DMS153 (cell line): Measurements from ENCODE around the gene RAB15.

Experiments used
- DNase-seq: peaks from one replicate; lab custom pipeline; 2025; lab: John Stamatoyannopoulos, UW

The RAB15 gene

GRCh38 chr14:64955297-64955696 lies 16.8 kb downstream of the RAB15 start:
- DNase-seq: no peak

GRCh38 chr14:64954491-64955240 lies 17.5 kb downstream of the RAB15 start:
- DNase-seq: no peak

DNA sequence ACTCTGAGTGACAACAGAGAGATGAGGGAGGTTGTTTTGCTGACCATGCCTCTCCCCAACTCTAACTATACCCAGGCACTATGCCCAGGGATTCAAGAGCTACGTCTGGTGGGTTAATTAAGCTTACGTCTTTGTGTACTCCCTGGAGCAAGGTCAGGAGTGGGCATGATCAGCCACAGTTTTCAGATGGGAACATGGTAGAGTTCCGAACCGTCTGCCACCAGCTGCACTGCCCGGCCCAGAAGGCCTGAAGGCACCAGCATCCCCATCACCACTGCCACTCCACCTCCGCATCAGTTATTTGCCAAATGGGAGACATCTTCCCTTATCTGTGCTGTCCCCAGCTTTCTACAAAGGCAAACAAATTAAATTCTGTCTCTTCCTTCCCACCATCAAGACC lies 18.5 kb downstream of the RAB15 start:
- DNase-seq: no peak

DNA sequence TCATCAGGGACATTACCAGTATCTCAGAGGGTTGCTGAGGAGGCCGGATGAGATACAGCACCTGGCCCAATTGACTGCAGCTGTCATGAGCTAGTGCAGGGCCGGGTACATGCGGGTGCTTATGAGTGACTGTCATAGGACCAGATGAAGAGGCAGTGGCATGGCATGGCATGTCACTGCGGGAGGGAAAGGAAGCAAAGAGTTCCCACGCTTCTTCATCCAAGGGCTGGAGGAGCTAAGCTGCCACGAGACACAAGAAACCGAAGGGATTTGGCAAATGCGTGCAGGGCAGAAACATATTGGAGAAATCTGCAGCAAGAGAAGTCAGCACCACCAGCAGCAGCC lies 18.9 kb downstream of the RAB15 start:
- no peak for DNase-seq

DNA sequence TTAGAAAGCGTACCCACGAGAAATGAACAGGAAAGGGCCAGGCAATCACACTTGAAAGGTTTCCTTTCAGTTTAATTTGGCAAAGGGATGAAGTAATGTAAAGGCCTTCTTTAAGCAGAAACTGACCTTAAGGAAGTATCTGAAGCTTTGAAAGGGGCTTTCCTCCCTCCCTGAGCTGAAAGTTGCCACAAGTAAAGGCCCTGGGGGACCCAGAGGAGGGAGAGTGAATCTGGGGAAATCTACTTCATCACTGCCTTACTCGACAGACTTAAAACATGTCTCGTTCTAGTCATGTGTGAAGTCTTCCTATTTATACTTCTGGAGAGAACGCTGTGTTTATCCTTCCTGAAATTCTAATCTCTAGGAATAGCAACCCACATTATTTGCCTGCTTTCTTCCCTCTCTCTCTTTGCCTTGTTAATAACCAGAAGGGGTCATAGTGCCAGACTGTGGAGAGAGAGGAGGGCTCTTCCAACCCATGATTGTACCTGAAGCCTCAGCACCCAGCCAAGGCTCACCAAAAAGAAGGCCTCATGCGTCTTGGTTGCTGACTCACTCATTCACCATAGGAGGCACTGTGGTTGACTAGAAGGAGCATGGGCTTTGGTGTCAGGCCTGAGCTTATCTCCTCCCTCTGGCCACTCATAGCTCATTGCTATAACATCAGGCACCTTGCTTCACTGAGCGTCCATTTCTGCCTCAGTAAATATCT lies 19.4 kb downstream of the RAB15 start:
- no peak for DNase-seq

DNA sequence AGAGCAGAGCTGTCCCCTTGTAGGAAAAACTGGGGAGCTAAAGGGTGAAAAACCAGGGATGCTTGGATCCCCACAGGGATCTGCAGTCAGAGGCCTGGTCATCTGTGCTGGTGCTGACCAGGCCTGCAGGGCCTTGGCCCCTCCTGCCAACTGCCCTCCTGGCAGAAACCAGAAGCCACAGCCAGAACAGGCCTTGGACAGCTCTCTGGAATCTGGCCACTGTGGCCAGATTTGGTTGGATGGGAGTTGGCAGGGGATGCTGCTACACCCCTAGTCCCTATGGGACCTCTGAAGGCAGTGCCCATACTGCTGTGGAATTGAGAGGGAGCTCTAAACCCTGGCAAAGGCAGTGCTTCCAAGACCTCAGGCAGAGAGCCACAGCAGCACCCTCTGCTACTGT lies 20.4 kb downstream of the RAB15 start:
- no peak for DNase-seq

GRCh38 chr14:64951291-64951690 lies 20.8 kb downstream of the RAB15 start:
- no peak for DNase-seq

- DNase-seq: no peak
These were observed 21.2 kb downstream of the RAB15 start for GRCh38 chr14:64950889-64951288.

- no peak for DNase-seq
These were observed 23.4 kb downstream of the RAB15 start for GRCh38 chr14:64948612-64949210.

- no peak for DNase-seq
These were observed 24.2 kb downstream of the RAB15 start for GRCh38 chr14:64947710-64948611.

- DNase-seq: peak; percentile 34
These were observed 25.7 kb downstream of the RAB15 start for GRCh38 chr14:64946310-64947045.

GRCh38 chr14:64945431-64946178 lies 26.5 kb downstream of the RAB15 start:
- no peak for DNase-seq

GRCh38 chr14:64944861-64945260 lies 27.3 kb downstream of the RAB15 start:
- no peak for DNase-seq

DNA sequence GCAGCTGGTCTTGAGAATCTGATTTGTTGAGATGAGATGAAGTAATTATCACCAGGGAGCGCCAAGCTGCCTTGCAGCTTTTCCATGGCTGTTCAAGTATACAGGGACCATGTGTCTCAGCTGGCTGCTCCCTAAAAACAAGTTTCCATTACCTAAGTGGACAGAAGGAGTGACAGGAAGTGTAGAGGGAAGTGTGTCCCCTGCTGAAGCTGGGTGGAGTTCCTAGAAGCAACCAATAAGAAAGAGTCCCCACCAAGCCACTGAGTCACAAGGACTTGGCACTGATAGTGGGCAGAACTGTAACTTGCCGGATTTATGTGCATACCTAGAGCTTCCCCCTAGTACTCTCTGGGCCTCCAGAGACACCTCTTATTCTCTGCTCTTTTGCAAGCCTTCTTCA lies 28.1 kb downstream of the RAB15 start:
- DNase-seq: no peak

- DNase-seq: no peak
These were observed 28.6 kb downstream of the RAB15 start for GRCh38 chr14:64943556-64943955.

GRCh38 chr14:64942531-64943111 lies 29.5 kb downstream of the RAB15 start, which contains the start of gene GPX2:
Gene GPX2, minus strand, starts transcription at chr14:64942745. Its CDS starts 19 bp downstream, at chr14:64942726.
- peak; percentile 98 for DNase-seq

DNA sequence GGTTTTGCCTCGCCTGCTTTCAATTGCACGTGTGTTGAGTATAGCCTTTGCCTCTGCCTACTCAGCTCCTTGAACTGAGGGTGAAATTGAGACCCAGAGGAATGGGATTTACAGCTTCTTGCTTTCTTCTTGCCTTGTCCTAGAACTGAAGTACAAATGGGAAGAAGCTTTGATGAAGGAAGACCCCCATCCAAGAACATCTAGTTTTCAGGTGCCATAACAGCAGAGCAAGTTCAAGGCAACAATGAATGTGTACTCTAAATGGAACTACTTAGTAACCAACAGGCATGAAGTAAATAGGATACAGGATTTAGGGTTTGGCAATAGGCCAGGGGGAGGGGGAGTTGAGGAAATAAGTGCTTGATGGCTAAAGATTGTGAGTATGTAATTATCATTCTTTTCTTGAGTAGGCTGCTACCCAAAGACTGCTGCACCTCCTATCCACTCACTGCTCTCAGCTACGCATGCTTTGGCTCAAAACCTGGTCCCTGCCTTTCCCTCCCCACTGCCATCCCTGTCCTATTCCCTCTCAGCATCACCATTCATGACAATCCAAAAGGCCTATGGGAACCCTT lies 31.7 kb downstream of the RAB15 start:
- DNase-seq: no peak

DNA sequence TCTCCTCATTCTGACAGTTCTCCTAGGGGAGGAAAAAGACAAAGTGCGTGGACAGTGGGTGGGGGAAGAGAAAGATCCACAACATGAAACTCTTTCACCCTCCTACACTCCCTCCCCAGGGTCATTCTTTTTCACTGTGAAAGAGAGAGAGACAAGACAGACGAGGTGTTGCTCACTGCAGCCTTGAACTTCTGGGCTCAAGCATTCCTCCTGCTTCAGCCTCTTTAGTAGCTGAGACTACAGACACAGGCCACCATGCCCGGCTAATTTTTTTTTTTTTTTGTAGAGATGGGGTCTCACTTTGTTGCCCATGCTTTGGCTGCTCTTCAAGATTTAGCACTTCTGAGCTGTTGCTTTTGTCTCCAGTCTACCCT lies 32.3 kb downstream of the RAB15 start:
- no peak for DNase-seq

GRCh38 chr14:64938972-64939816 lies 32.9 kb downstream of the RAB15 start:
- DNase-seq: peak; percentile 40
